Mesenchymal stem cell (in vitro differentiated cells and primary cell): ENCODE measurements around the gene STAB1.

Experiments
- DNase-seq: peaks from one replicate; pipeline ENCODE4 v3.0.0-alpha.2; 2013
- H2AFZ ChIP-seq: one replicate; pipeline ENCODE4 v1.6.1; 2013; ENCODE audit warnings: low read depth, mild to moderate bottlenecking, control low read depth, inconsistent platforms, low read length, moderate library complexity
- H2AK5ac ChIP-seq: 2 replicates; pipeline ENCODE4 v1.6.1; 2013; ENCODE audit warnings: low read length, moderate library complexity, mild to moderate bottlenecking, inconsistent platforms; ENCODE audit not compliant: severe bottlenecking
- H2BK120ac ChIP-seq: one replicate; pipeline ENCODE4 v1.6.1; 2013; ENCODE audit warnings: low read depth, mild to moderate bottlenecking, inconsistent platforms, low read length, moderate library complexity
- H2BK12ac ChIP-seq, 2 experiments: one replicate each; pipeline ENCODE4 v1.6.1; 2013; ENCODE audit warnings: inconsistent platforms in 2 of 2, low read length in 2 of 2, mild to moderate bottlenecking in 2 of 2, moderate library complexity in 2 of 2, control low read depth in 1 of 2
- H2BK15ac ChIP-seq: one replicate; pipeline ENCODE4 v1.6.1; 2013; ENCODE audit warnings: mild to moderate bottlenecking, low read depth, inconsistent platforms; ENCODE audit not compliant: poor library complexity, severe bottlenecking
- H2BK5ac ChIP-seq: 2 replicates; pipeline ENCODE4 v1.6.1; 2013; ENCODE audit warnings: low read depth, mild to moderate bottlenecking, low read length, control low read depth, inconsistent platforms; ENCODE audit not compliant: poor library complexity, severe bottlenecking
- H3K14ac ChIP-seq, 2 experiments: one replicate each; pipeline ENCODE4 v1.6.1; 2013; ENCODE audit warnings: inconsistent platforms in 2 of 2, low read length in 2 of 2, control low read depth in 1 of 2, mild to moderate bottlenecking in 1 of 2, moderate library complexity in 1 of 2
- H3K18ac ChIP-seq, 2 experiments: one replicate each; pipeline ENCODE4 v1.6.1; 2013; ENCODE audit warnings: inconsistent platforms in 2 of 2, low read length in 2 of 2, control low read depth in 1 of 2, low read depth in 1 of 2, mild to moderate bottlenecking in 1 of 2
- H3K23ac ChIP-seq, 2 experiments: one replicate each; pipeline ENCODE4 v1.6.1; 2013; ENCODE audit warnings: inconsistent platforms in 2 of 2, low read length in 2 of 2, mild to moderate bottlenecking in 2 of 2, moderate library complexity in 2 of 2, control low read depth in 1 of 2
- H3K27ac ChIP-seq: 2 replicates; pipeline ENCODE4 v1.5.1; 2013; ENCODE audit warnings: mild to moderate bottlenecking, moderate library complexity, low read length, control low read depth, inconsistent platforms; ENCODE audit not compliant: poor library complexity, severe bottlenecking
- H3K27me3 ChIP-seq, 2 experiments: 2 replicates each; pipeline versions ENCODE4 v1.6.1 to v1.7.0; 2013; ENCODE audit warnings: low read length in 2 of 2, mild to moderate bottlenecking in 2 of 2, moderate library complexity in 2 of 2, control low read depth in 1 of 2, inconsistent platforms in 1 of 2; ENCODE audit not compliant: control insufficient read depth in 1 of 2, insufficient read depth in 1 of 2
- H3K36me3 ChIP-seq, 2 experiments: 2 replicates each; pipeline versions ENCODE4 v1.6.1 to v1.7.0; 2013; ENCODE audit warnings: low read length in 2 of 2, control low read depth in 1 of 2, inconsistent platforms in 1 of 2, low read depth in 1 of 2, mild to moderate bottlenecking in 1 of 2; ENCODE audit not compliant: insufficient read depth in 2 of 2, control insufficient read depth in 1 of 2
- H3K4ac ChIP-seq, 2 experiments: one replicate each; pipeline ENCODE4 v1.6.1; 2013; ENCODE audit warnings: inconsistent platforms in 2 of 2, low read length in 2 of 2, mild to moderate bottlenecking in 2 of 2, moderate library complexity in 2 of 2, control low read depth in 1 of 2, low read depth in 1 of 2
- H3K4me1 ChIP-seq: 2 replicates; pipeline ENCODE4 v1.6.1; 2013; ENCODE audit warnings: low read depth, low read length, control low read depth; ENCODE audit not compliant: control insufficient read depth, insufficient read depth
- H3K4me2 ChIP-seq: 2 replicates; pipeline ENCODE4 v1.6.1; 2013; ENCODE audit warnings: low read length, mild to moderate bottlenecking, inconsistent platforms; ENCODE audit not compliant: poor library complexity, severe bottlenecking
- H3K4me3 ChIP-seq, 2 experiments: 2 replicates each; pipeline versions ENCODE4 v1.5.1 to v1.7.0; 2013; ENCODE audit warnings: low read length in 2 of 2, mild to moderate bottlenecking in 2 of 2, control low read depth in 1 of 2, low read depth in 1 of 2; ENCODE audit not compliant: insufficient read depth in 1 of 2
- H3K79me1 ChIP-seq: replicated peaks from 2 replicates; pipeline ENCODE4 v1.6.1; 2013; ENCODE audit warnings: mild to moderate bottlenecking, control low read depth, low read length, inconsistent platforms; ENCODE audit not compliant: poor library complexity, severe bottlenecking
- H3K9ac ChIP-seq: 2 replicates; pipeline ENCODE4 v1.7.0; 2013; ENCODE audit warnings: mild to moderate bottlenecking, low read length, moderate library complexity
- H3K9me3 ChIP-seq: 2 replicates; pipeline ENCODE4 v1.7.0; 2013; ENCODE audit warnings: mild to moderate bottlenecking, low read length; ENCODE audit not compliant: control insufficient read depth
- H4K8ac ChIP-seq: one replicate; pipeline ENCODE4 v1.6.1; 2013; ENCODE audit warnings: inconsistent platforms, mild to moderate bottlenecking, low read length, moderate library complexity
- H4K91ac ChIP-seq: one replicate; pipeline ENCODE4 v1.6.1; 2013; ENCODE audit warnings: mild to moderate bottlenecking, low read length, inconsistent platforms
- WGBS: methylation state at CpG from one replicate; pipeline ENCODE4 v1.1.7; 2013; ENCODE audit warnings: mixed read lengths; 5-methylcytosine and 5-hydroxymethylcytosine counted together

Gene STAB1

GRCh38 chr3:52472239-52473000 lies 22.7 kb upstream of the STAB1 start:
- Histone ChIP-seq H3K4me2 (no peak overlapping the region), H2BK15ac (no peak overlapping the region), H4K91ac (no peak overlapping the region), H2AFZ (no peak overlapping the region), H3K27me3 (no peaks in the 10 kb centered on the region), H3K9me3 (no peaks in the 10 kb centered on the region), H3K9ac (no peak overlapping the region), H2BK12ac (no peak overlapping the region), H3K27ac (no peak overlapping the region), H3K36me3 (peaks cover 66 to 75% of the 10 kb centered on the region in 2 experiments), H2AK5ac (no peak overlapping the region), H3K23ac (no peak overlapping the region), H3K4ac (no peak overlapping the region), H2BK120ac (no peak overlapping the region), H3K18ac (no peak overlapping the region), H2BK5ac (no peak overlapping the region), H4K8ac (no peak overlapping the region), H3K4me1 (peaks cover 2% of the 10 kb centered on the region), H3K14ac (no peak overlapping the region), H3K4me3 (no peak overlapping the region), H3K79me1 (peaks cover 46% of the 10 kb centered on the region)
- no peak for DNase-seq
- 88% methylated on average over 14 of the region's 14 CpGs for WGBS

- H2AFZ ChIP-seq, result no peak overlapping the region
- no peak overlapping the region for H3K27ac ChIP-seq
- H2BK120ac ChIP-seq, result no peak overlapping the region
- WGBS, result 95% methylated on average over 4 of the region's 5 CpGs
- H3K9me3 ChIP-seq, result no peaks in the 10 kb centered on the region
- no peak overlapping the region for H2AK5ac ChIP-seq
- no peak for DNase-seq
- no peaks in the 10 kb centered on the region for H3K27me3 ChIP-seq
- no peak overlapping the region for H3K4me3 ChIP-seq
- H4K91ac ChIP-seq, result no peak overlapping the region
- H3K4me1 ChIP-seq, result peaks cover 2% of the 10 kb centered on the region
- peaks cover 51% of the 10 kb centered on the region for H3K79me1 ChIP-seq
- no peak overlapping the region for H3K4ac ChIP-seq
- H4K8ac ChIP-seq, result no peak overlapping the region
- peaks cover 72 to 77% of the 10 kb centered on the region in 2 experiments for H3K36me3 ChIP-seq
- no peak overlapping the region for H2BK15ac ChIP-seq
- H3K4me2 ChIP-seq, result no peak overlapping the region
- no peak overlapping the region for H3K14ac ChIP-seq
- no peak overlapping the region for H3K18ac ChIP-seq
- H3K9ac ChIP-seq, result no peak overlapping the region
- H2BK5ac ChIP-seq, result no peak overlapping the region
- no peak overlapping the region for H2BK12ac ChIP-seq
- no peak overlapping the region for H3K23ac ChIP-seq
These were observed 22.1 kb upstream of the STAB1 start for GRCh38 chr3:52473026-52473425.

GRCh38 chr3:52477076-52477795 lies 17.9 kb upstream of the STAB1 start:
- no peak overlapping the region for H3K4me2 ChIP-seq
- H2AFZ ChIP-seq, result no peak overlapping the region
- no peaks in the 10 kb centered on the region for H3K9me3 ChIP-seq
- peaks cover 57% of the 10 kb centered on the region for H3K79me1 ChIP-seq
- H3K27ac ChIP-seq, result no peak overlapping the region
- H2BK120ac ChIP-seq, result no peak overlapping the region
- no peak for DNase-seq
- no peak overlapping the region for H3K14ac ChIP-seq
- H4K91ac ChIP-seq, result no peak overlapping the region
- H2AK5ac ChIP-seq, result no peak overlapping the region
- no peak overlapping the region for H3K9ac ChIP-seq
- H3K27me3 ChIP-seq, result no peaks in the 10 kb centered on the region
- no peak overlapping the region for H3K4ac ChIP-seq
- H3K18ac ChIP-seq, result no peak overlapping the region
- no peak overlapping the region for H2BK12ac ChIP-seq
- no peak overlapping the region for H2BK15ac ChIP-seq
- 96% methylated on average over 16 of the region's 16 CpGs for WGBS
- no peak overlapping the region for H3K4me3 ChIP-seq
- H2BK5ac ChIP-seq, result no peak overlapping the region
- peaks cover 93 to 95% of the 10 kb centered on the region in 2 experiments for H3K36me3 ChIP-seq
- H4K8ac ChIP-seq, result no peak overlapping the region
- no peaks in the 10 kb centered on the region for H3K4me1 ChIP-seq
- H3K23ac ChIP-seq, result no peak overlapping the region

GRCh38 chr3:52477796-52478095 lies 17.4 kb upstream of the STAB1 start:
- WGBS, result 99% methylated on average over 6 of the region's 6 CpGs
- H3K9ac ChIP-seq, result no peak overlapping the region

More at GRCh38 chr3:52477796-52478095, 17.4 kb upstream of the STAB1 start:
- H3K4me2 ChIP-seq, result no peak overlapping the region
- no peak overlapping the region for H3K27ac ChIP-seq
- H3K27me3 ChIP-seq, result no peaks in the 10 kb centered on the region
- H3K23ac ChIP-seq, result no peak overlapping the region
- no peak overlapping the region for H2BK12ac ChIP-seq
- H2AK5ac ChIP-seq, result no peak overlapping the region
- H3K4me3 ChIP-seq, result no peak overlapping the region
- H3K9me3 ChIP-seq, result no peaks in the 10 kb centered on the region
- H3K79me1 ChIP-seq, result peaks cover 54% of the 10 kb centered on the region
- peaks cover 1% of the 10 kb centered on the region for H3K4me1 ChIP-seq
- H4K91ac ChIP-seq, result no peak overlapping the region
- no peak for DNase-seq
- H2BK120ac ChIP-seq, result no peak overlapping the region
- no peak overlapping the region for H3K14ac ChIP-seq
- H3K4ac ChIP-seq, result no peak overlapping the region
- no peak overlapping the region for H4K8ac ChIP-seq
- no peak overlapping the region for H2BK5ac ChIP-seq
- peaks cover 93 to 95% of the 10 kb centered on the region in 2 experiments for H3K36me3 ChIP-seq
- H2AFZ ChIP-seq, result no peak overlapping the region
- no peak overlapping the region for H3K18ac ChIP-seq
- no peak overlapping the region for H2BK15ac ChIP-seq
